Measurements from ENCODE around the gene LMO1.

- no peak for TF ChIP-seq TARDBP (IDR thresholded peaks at IDR 0.05)
- TF ChIP-seq NFRKB (IDR thresholded peaks at IDR 0.05): no peak
- TF ChIP-seq ELF4 (IDR thresholded peaks at IDR 0.05): no peak
- no peak for TF ChIP-seq CTBP1 (IDR thresholded peaks at IDR 0.05; ENCODE audit: borderline replicate concordance)
- no peak for TF ChIP-seq SP1 (IDR thresholded peaks at IDR 0.05)
- no peak for TF ChIP-seq ZNF384 (IDR thresholded peaks at IDR 0.05)
- TF ChIP-seq SUZ12 (IDR thresholded peaks at IDR 0.05): no peak
- no peak for TF ChIP-seq BHLHE40 (IDR thresholded peaks at IDR 0.05; ENCODE audit: borderline replicate concordance)
- no peak for TF ChIP-seq L3MBTL2 (conservative IDR thresholded peaks at IDR 0.05)
- no peak for TF ChIP-seq FOXK2 (IDR thresholded peaks at IDR 0.05)
These were observed 3.6 kb upstream of the LMO1 start for GRCh38 chr11:8267280-8267679.
